HEK293 (cell line): ENCODE measurements around the gene PLP2.

ENCODE experiments used
- CTCF ChIA-PET: fragments of 350-600 bp; formaldehyde crosslinking; extraction: SDS; loops from one replicate; lab custom pipeline; 2021; ENCODE audit warnings: antibody characterized with exemption; lab: Yijun Ruan, JAX
- POLR2A ChIA-PET: fragments of 300-600 bp; formaldehyde crosslinking; extraction: SDS; loops from one replicate; lab custom pipeline; 2020; ENCODE audit warnings: antibody characterized with exemption, inconsistent platforms; lab: Yijun Ruan, JAX
- H3K27ac ChIP-seq: fragments of 200-500 bp; sonication (Bioruptor generic); 2 replicates; pipeline ENCODE4 v1.5.1; 2014; ENCODE audit warnings: low read depth, low read length, control low read depth, inconsistent platforms; ENCODE audit errors: extremely low read depth
- H3K36me3 ChIP-seq, 2 experiments: fragments of 200-500 bp in 1 of 2; sonication (Bioruptor generic) in 1 of 2; 1 replicate in 1 of 2; 2 replicates in 1 of 2; pipeline ENCODE4 v1.5.1; 2014 to 2017; ENCODE audit warnings: inconsistent platforms in 2 of 2, low read length in 2 of 2; ENCODE audit not compliant: control insufficient read depth in 2 of 2, insufficient read depth in 1 of 2
- H3K4me1 ChIP-seq: fragments of 200-500 bp; sonication (Bioruptor generic); 2 replicates; pipeline ENCODE4 v1.5.1; 2014; ENCODE audit warnings: mild to moderate bottlenecking, low read length, inconsistent platforms; ENCODE audit not compliant: control insufficient read depth, insufficient read depth
- H3K4me3 ChIP-seq: 2 replicates; pipeline ENCODE4 v1.5.1; 2011; ENCODE audit warnings: low read depth, mild to moderate bottlenecking, control low read depth, low read length, moderate library complexity
- H3K9me3 ChIP-seq: fragments of 200-500 bp; sonication (Bioruptor generic); 2 replicates; pipeline ENCODE4 v1.5.1; 2014; ENCODE audit warnings: low read depth, low read length, inconsistent platforms; ENCODE audit not compliant: control insufficient read depth, insufficient read depth
- GLIS1 ChIP-seq: fragments of 450-650 bp; formaldehyde crosslinking; IDR thresholded peaks from 2 replicates; pipeline ENCODE4 v1.5.1; 2016; ENCODE audit warnings: missing biosample characterization, missing genetic modification characterization
- INSM2 ChIP-seq: fragments of 450-650 bp; formaldehyde crosslinking; IDR thresholded peaks from 2 replicates; pipeline ENCODE4 v1.5.1; 2016; ENCODE audit warnings: missing biosample characterization, missing genetic modification characterization
- KLF1 ChIP-seq: fragments of 450-650 bp; formaldehyde crosslinking; IDR thresholded peaks from 2 replicates; pipeline ENCODE4 v1.5.1; 2016; ENCODE audit warnings: missing biosample characterization, missing genetic modification characterization
- KLF16 ChIP-seq: fragments of 450-650 bp; formaldehyde crosslinking; IDR thresholded peaks from 2 replicates; pipeline ENCODE4 v1.5.1; 2017; ENCODE audit warnings: missing biosample characterization, missing genetic modification characterization
- PATZ1 ChIP-seq: fragments of 450-650 bp; formaldehyde crosslinking; IDR thresholded peaks from 2 replicates; pipeline ENCODE4 v1.5.1; 2016; ENCODE audit warnings: missing biosample characterization, missing genetic modification characterization
- WT1 ChIP-seq: fragments of 450-650 bp; formaldehyde crosslinking; IDR thresholded peaks from 2 replicates; pipeline ENCODE4 v1.5.1; 2016; ENCODE audit warnings: missing biosample characterization, missing genetic modification characterization
- ZBTB49 ChIP-seq: fragments of 450-650 bp; formaldehyde crosslinking; IDR thresholded peaks from 2 replicates; pipeline ENCODE4 v1.5.1; 2016; ENCODE audit warnings: missing biosample characterization, missing genetic modification characterization, low read depth
- ZFP69B ChIP-seq: fragments of 450-650 bp; formaldehyde crosslinking; IDR thresholded peaks from 2 replicates; pipeline ENCODE4 v1.5.1; 2016; ENCODE audit warnings: missing biosample characterization, missing genetic modification characterization
- ZIC2 ChIP-seq: fragments of 450-650 bp; formaldehyde crosslinking; IDR thresholded peaks from 2 replicates; pipeline ENCODE4 v1.5.1; 2016; ENCODE audit warnings: missing biosample characterization, missing genetic modification characterization
- ZNF121 ChIP-seq: fragments of 450-650 bp; formaldehyde crosslinking; IDR thresholded peaks from 2 replicates; pipeline ENCODE4 v1.5.1; 2016; ENCODE audit warnings: missing biosample characterization, missing genetic modification characterization
- ZNF133 ChIP-seq: fragments of 450-650 bp; formaldehyde crosslinking; IDR thresholded peaks from 2 replicates; pipeline ENCODE4 v1.5.1; 2016; ENCODE audit warnings: missing biosample characterization, missing genetic modification characterization
- ZNF19 ChIP-seq: fragments of 450-650 bp; formaldehyde crosslinking; IDR thresholded peaks from 2 replicates; pipeline ENCODE4; 2016; ENCODE audit warnings: missing biosample characterization, missing genetic modification characterization, low read depth
- ZNF2 ChIP-seq: fragments of 450-650 bp; formaldehyde crosslinking; IDR thresholded peaks from 2 replicates; pipeline ENCODE4 v1.5.1; 2016; ENCODE audit warnings: missing biosample characterization, missing genetic modification characterization
- ZNF292 ChIP-seq: fragments of 450-650 bp; formaldehyde crosslinking; IDR thresholded peaks from 2 replicates; pipeline ENCODE4 v1.5.1; 2016; ENCODE audit warnings: low read depth, missing biosample characterization, missing genetic modification characterization, borderline replicate concordance
- ZNF391 ChIP-seq: fragments of 450-650 bp; formaldehyde crosslinking; IDR thresholded peaks from 2 replicates; pipeline ENCODE4 v1.5.1; 2016; ENCODE audit warnings: low read depth, missing biosample characterization, missing genetic modification characterization, borderline replicate concordance
- ZNF398 ChIP-seq: fragments of 450-650 bp; formaldehyde crosslinking; IDR thresholded peaks from 2 replicates; pipeline ENCODE4 v1.5.1; 2017; ENCODE audit warnings: missing biosample characterization, missing genetic modification characterization
- ZNF610 ChIP-seq: fragments of 450-650 bp; formaldehyde crosslinking; IDR thresholded peaks from 2 replicates; pipeline ENCODE4 v1.5.1; 2016; ENCODE audit warnings: missing biosample characterization, missing genetic modification characterization, borderline replicate concordance
- ZNF660 ChIP-seq: fragments of 450-650 bp; IDR thresholded peaks from 2 replicates; pipeline ENCODE4 v1.5.1; 2018; ENCODE audit warnings: missing biosample characterization, mild to moderate bottlenecking, missing genetic modification characterization
- ZNF707 ChIP-seq: fragments of 450-650 bp; formaldehyde crosslinking; IDR thresholded peaks from 2 replicates; pipeline ENCODE4 v1.5.1; 2016; ENCODE audit warnings: missing biosample characterization, missing genetic modification characterization
- ZNF747 ChIP-seq: fragments of 450-650 bp; formaldehyde crosslinking; IDR thresholded peaks from 2 replicates; pipeline ENCODE4 v1.5.1; 2016; ENCODE audit warnings: missing biosample characterization, missing genetic modification characterization
- ZNF76 ChIP-seq: fragments of 450-650 bp; formaldehyde crosslinking; IDR thresholded peaks from 2 replicates; pipeline ENCODE4; 2016; ENCODE audit warnings: low read depth, missing biosample characterization, missing genetic modification characterization, borderline replicate concordance
- ZNF830 ChIP-seq: fragments of 450-650 bp; IDR thresholded peaks from 2 replicates; pipeline ENCODE4 v1.5.0; 2018; ENCODE audit warnings: missing biosample characterization, missing genetic modification characterization, low read depth, mild to moderate bottlenecking, moderate library complexity

PLP2 gene

GRCh38 chrX:49187028-49187394 lies 15.3 kb downstream of the PLP2 start:
- Histone ChIP-seq H3K4me1 (peaks cover 2% of the 10 kb centered on the region; the same call in 1 of the 2 replicates), H3K9me3 (no peaks in the 10 kb centered on the region), H3K27ac (no peak overlapping the region), H3K4me3 (no peak overlapping the region), H3K36me3 (peaks cover 10 to 16% of the 10 kb centered on the region in 2 experiments; a peak in 2 of 3 replicates)
- no peak for TF ChIP-seq ZNF292
- TF ChIP-seq WT1 (tag by site-specific recombination): peak; percentile 47; the same call in 1 of the 2 replicates
- ChIA-PET POLR2A (no interaction called here), CTCF (interaction anchor here (0.5 to 0.9 kb wide), 3 partner anchors 14 to 24 kb away, joined by 3 to 4 read pairs (median 4); no protein-coding TSS in a partner anchor)

- TF ChIP-seq ZIC2 (no peak), ZNF660 (tag by site-specific recombination) (no peak), ZNF747 (no peak), ZBTB49 (tag by site-specific recombination) (no peak), ZNF121 (tag by site-specific recombination) (no peak), ZFP69B (tag by site-specific recombination) (no peak)
- TF ChIP-seq, all 188 proteins: peak for 0
- ChIA-PET CTCF (no interaction called here), POLR2A (no interaction called here)
- Histone ChIP-seq H3K9me3 (no peaks in the 10 kb centered on the region), H3K27ac (no peak overlapping the region), H3K4me3 (no peak overlapping the region), H3K36me3 (peaks cover 8 to 10% of the 10 kb centered on the region in 2 experiments; a peak in 2 of 3 replicates), H3K4me1 (peaks cover 2% of the 10 kb centered on the region; the same call in 1 of the 2 replicates)
These were observed 15.8 kb downstream of the PLP2 start for GRCh38 chrX:49187526-49187925.

GRCh38 chrX:49188468-49189076 lies 16.9 kb downstream of the PLP2 start:
- Histone ChIP-seq H3K4me1 (peaks cover 2% of the 10 kb centered on the region; the same call in 1 of the 2 replicates), H3K4me3 (no peak overlapping the region), H3K27ac (peak overlapping the region; percentile 44; the same call in 1 of the 2 replicates), H3K9me3 (no peaks in the 10 kb centered on the region), H3K36me3 (peaks cover 0 to 3% of the 10 kb centered on the region in 2 experiments; a peak in 1 of 3 replicates)
- ChIA-PET POLR2A (no interaction called here), CTCF (interaction anchor here (0.5 to 1.3 kb wide), 2 partner anchors 33 to 284 kb away, joined by 4 to 8 read pairs; no protein-coding TSS in a partner anchor)
- no peak for TF ChIP-seq ZIC2
- TF ChIP-seq KLF1 (tag by site-specific recombination): peak; percentile 88
- TF ChIP-seq ZNF391 (tag by site-specific recombination): no peak
- no peak for TF ChIP-seq ZNF610 (tag by site-specific recombination)
- no peak for TF ChIP-seq ZNF133 (tag by site-specific recombination)
- no peak for TF ChIP-seq ZNF2 (tag by site-specific recombination)
- TF ChIP-seq GLIS1: no peak
- 0 out of 2 replicates have a peak, but pooled peaks have one; percentile 35 for TF ChIP-seq PATZ1 (tag by site-specific recombination)
- no peak for TF ChIP-seq ZNF830
- TF ChIP-seq KLF16 (tag by site-specific recombination): no peak
- TF ChIP-seq ZNF76 (tag by site-specific recombination): no peak; the same call in 1 of the 2 replicates
- TF ChIP-seq ZNF707 (tag by site-specific recombination): no peak
- TF ChIP-seq INSM2: no peak
- TF ChIP-seq ZNF19 (tag by site-specific recombination): no peak
- TF ChIP-seq ZNF398 (tag by site-specific recombination): peak; percentile 61; the same call in 1 of the 2 replicates
